ENCODE results near the gene TMEM252. TPM values are rescaled to one million over a fixed set of nuclear protein-coding genes. Genes with fewer than 3 reads are reported as not detected.

TMEM252 gene
- total and polyA plus RNA-seq, 2 donors (not counting 1 experiment from before 2014, with no cell fraction given) = not detected

DNA sequence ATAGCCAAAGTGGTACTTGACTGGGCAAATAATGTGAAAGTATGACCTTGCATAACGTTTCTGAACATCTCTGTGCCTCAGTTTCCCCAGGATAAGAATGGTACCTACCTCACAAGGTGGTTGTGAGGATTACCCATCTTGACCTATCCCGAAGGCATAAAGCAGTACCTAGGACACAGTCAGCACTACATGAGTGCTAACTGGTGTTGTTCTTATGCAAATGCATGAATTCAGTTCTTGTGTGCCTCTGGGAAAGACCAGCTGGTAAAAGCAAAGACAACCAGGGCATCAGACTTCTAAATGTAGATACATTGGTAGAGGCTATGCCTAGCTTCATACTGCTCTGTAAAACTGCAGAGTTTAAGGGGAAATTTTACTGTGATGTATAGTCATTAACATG lies 21.8 kb upstream of the TMEM252 start:
- Histone ChIP-seq H3K4me2 (replicated peaks; ENCODE audit: low read depth, low read length, poor library complexity, severe bottlenecking) (no peak overlapping the region), H3K79me2 (ENCODE audit: control insufficient read depth, insufficient read depth, low read length) (no peaks in the 10 kb centered on the region), H2AFZ (ENCODE audit: insufficient read depth, low read depth, low read length, poor library complexity, severe bottlenecking) (no peak overlapping the region), H4K20me1 (ENCODE audit: control insufficient read depth, insufficient read depth, low read length, poor library complexity, severe bottlenecking) (no peaks in the 10 kb centered on the region), H3K27me3 (replicated peaks in 1 of 4; ENCODE audit: control extremely low read depth in 1 of 4, control insufficient read depth in 3 of 4, insufficient read depth in 4 of 4, low read length in 3 of 4) (peaks cover 0 to 5% (median 0%) of the 10 kb centered on the region in 4 experiments), H3K27ac (ENCODE audit: low read length in 2 of 2) (no peak overlapping the region), H3K36me3 (replicated peaks in 1 of 2; ENCODE audit: control extremely low read depth in 1 of 2, control insufficient read depth in 1 of 2, extremely low read depth in 1 of 2, insufficient read depth in 2 of 2, low read length in 1 of 2) (no peaks in the 10 kb centered on the region), H3K9ac (ENCODE audit: low read length) (no peak overlapping the region), H3K4me1 (ENCODE audit: control insufficient read depth in 2 of 2, insufficient read depth in 2 of 2, low read length in 2 of 2) (peaks cover 13% of the 10 kb centered on the region in 2 donors), H3K4me3 (ENCODE audit: control extremely low read depth in 1 of 5, extremely low read depth in 1 of 5, insufficient read depth in 1 of 5, low read depth in 2 of 5, low read length in 4 of 5) (no peak overlapping the region), H3K9me3 (ENCODE audit: control extremely low read depth in 1 of 3, control insufficient read depth in 2 of 3, insufficient read depth in 1 of 3, low read length in 2 of 3) (no peaks in the 10 kb centered on the region)
- Mint-ChIP-seq H3K27ac (no peak overlapping the region), H3K4me1 (peaks cover 18% of the 10 kb centered on the region), H3K27me3 (peaks cover 10% of the 10 kb centered on the region), H3K9me3 (ENCODE audit: insufficient read depth) (no peaks in the 10 kb centered on the region), H3K4me3 (no peak overlapping the region)
- TF ChIP-seq, protein P1, sequence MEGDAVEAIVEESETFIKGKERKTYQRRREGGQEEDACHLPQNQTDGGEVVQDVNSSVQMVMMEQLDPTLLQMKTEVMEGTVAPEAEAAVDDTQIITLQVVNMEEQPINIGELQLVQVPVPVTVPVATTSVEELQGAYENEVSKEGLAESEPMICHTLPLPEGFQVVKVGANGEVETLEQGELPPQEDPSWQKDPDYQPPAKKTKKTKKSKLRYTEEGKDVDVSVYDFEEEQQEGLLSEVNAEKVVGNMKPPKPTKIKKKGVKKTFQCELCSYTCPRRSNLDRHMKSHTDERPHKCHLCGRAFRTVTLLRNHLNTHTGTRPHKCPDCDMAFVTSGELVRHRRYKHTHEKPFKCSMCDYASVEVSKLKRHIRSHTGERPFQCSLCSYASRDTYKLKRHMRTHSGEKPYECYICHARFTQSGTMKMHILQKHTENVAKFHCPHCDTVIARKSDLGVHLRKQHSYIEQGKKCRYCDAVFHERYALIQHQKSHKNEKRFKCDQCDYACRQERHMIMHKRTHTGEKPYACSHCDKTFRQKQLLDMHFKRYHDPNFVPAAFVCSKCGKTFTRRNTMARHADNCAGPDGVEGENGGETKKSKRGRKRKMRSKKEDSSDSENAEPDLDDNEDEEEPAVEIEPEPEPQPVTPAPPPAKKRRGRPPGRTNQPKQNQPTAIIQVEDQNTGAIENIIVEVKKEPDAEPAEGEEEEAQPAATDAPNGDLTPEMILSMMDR (IDR thresholded peaks at IDR 0.05) = no peak
- TF ChIP-seq EZH2 (IDR thresholded peaks at IDR 0.05; ENCODE audit: borderline replicate concordance, insufficient read depth, low read depth, low read length, poor library complexity, severe bottlenecking) = no peak
- no CpG with 5 or more reads among the region's 2 CpGs for WGBS (ENCODE audit: insufficient coverage)
- ChIA-PET POLR2A (no interaction called here), CTCF (interaction anchor here (1.0 to 1.6 kb wide), 6 partner anchors 12 to 440 kb away, joined by 3 to 8 read pairs (median 3); partner anchors contain the start of gene TMEM252)
- no peak for ATAC-seq (ENCODE audit: low read depth)
- intact Hi-C loops (cut with micrococcal nuclease) = loop anchor here (5.0 kb wide), 1 partner anchor 55 kb away; no protein-coding TSS in a partner anchor
- DNase-seq = no peak

DNA sequence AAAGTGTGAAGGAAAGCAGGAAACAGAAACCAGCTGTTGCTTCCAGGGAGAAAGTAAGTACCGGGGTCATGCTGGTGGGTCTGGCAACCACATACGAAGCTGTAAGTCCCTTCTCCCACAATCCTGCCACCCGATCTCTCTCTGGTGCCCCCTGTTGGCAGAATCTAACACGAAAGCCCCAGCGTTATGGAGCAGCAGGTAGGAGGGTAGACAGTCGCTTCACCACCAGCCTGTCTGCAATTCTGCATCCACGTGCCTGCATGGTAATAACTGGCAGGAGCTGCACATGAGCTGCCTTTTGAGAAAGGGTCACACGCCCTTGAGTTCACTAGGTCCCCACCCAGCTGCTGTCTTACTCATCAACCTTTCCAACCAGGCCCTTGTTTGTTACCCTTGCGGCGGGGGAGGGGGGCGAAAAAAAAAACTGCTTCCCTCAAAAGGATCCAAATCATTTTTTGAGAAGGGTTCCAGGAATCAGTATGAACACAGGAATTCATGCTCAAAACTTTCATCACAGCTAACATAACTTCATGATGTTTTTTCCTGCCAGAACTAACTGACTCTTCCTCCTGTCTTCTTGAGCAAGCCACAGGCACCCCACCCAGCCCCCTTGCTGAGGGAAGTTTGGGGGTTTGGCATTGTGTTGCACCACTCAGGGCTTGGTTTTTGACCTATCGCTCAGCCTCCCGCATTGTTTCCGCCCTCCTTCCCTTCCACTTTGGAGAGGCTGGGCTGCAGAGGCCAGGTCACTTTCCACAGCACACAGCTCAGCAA lies 19.6 kb upstream of the TMEM252 start:
- intact Hi-C loops (cut with micrococcal nuclease) = loop anchor here (5.0 kb wide), 1 partner anchor 53 kb away; no protein-coding TSS in a partner anchor
- H3K4me3 ChIP-seq (ENCODE audit: control extremely low read depth in 1 of 5, extremely low read depth in 1 of 5, insufficient read depth in 1 of 5, low read depth in 2 of 5, low read length in 4 of 5) = no peak overlapping the region
- H3K9me3 ChIP-seq (ENCODE audit: control extremely low read depth in 1 of 3, control insufficient read depth in 2 of 3, insufficient read depth in 1 of 3, low read length in 2 of 3) = no peaks in the 10 kb centered on the region
- peak overlapping the region; percentile 16 for H3K9ac ChIP-seq (ENCODE audit: low read length)
- Mint-ChIP-seq H3K9me3 (ENCODE audit: insufficient read depth) (no peaks in the 10 kb centered on the region), H3K4me1 (peaks cover 18% of the 10 kb centered on the region), H3K4me3 (peak overlapping the region; percentile 74), H3K27ac (no peak overlapping the region), H3K27me3 (peaks cover 10% of the 10 kb centered on the region)
- H3K4me2 ChIP-seq (replicated peaks; ENCODE audit: low read depth, low read length, poor library complexity, severe bottlenecking) = peak overlapping the region; percentile 61
- peak overlapping the region; percentile 52 for H2AFZ ChIP-seq (ENCODE audit: insufficient read depth, low read depth, low read length, poor library complexity, severe bottlenecking)
- H4K20me1 ChIP-seq (ENCODE audit: control insufficient read depth, insufficient read depth, low read length, poor library complexity, severe bottlenecking) = no peaks in the 10 kb centered on the region
- DNase-seq = peak; percentile 75
- peaks cover 13% of the 10 kb centered on the region in 2 donors for H3K4me1 ChIP-seq (ENCODE audit: control insufficient read depth in 2 of 2, insufficient read depth in 2 of 2, low read length in 2 of 2)
- H3K27ac ChIP-seq (ENCODE audit: low read length in 2 of 2) = no peak overlapping the region
- ATAC-seq (ENCODE audit: low read depth) = peak; percentile 76
- POLR2A ChIA-PET = no interaction called here
- H3K79me2 ChIP-seq (ENCODE audit: control insufficient read depth, insufficient read depth, low read length) = no peaks in the 10 kb centered on the region
- H3K36me3 ChIP-seq (replicated peaks in 1 of 2; ENCODE audit: control extremely low read depth in 1 of 2, control insufficient read depth in 1 of 2, extremely low read depth in 1 of 2, insufficient read depth in 2 of 2, low read length in 1 of 2) = no peaks in the 10 kb centered on the region
- WGBS (ENCODE audit: insufficient coverage) = 8% methylated on average over 10 of the region's 14 CpGs
- CTCF ChIA-PET = interaction anchor here (0.8 to 2.3 kb wide), 24 partner anchors 8 to 475 kb away, joined by 3 to 22 read pairs (median 5); partner anchors contain the start of genes FXN and TMEM252
- peaks cover 0 to 3% (median 0%) of the 10 kb centered on the region in 4 experiments for H3K27me3 ChIP-seq (replicated peaks in 1 of 4; ENCODE audit: control extremely low read depth in 1 of 4, control insufficient read depth in 3 of 4, insufficient read depth in 4 of 4, low read length in 3 of 4)
- TF ChIP-seq, protein P1 (IDR thresholded peaks at IDR 0.05) = peak; percentile 71
- TF ChIP-seq EZH2 (IDR thresholded peaks at IDR 0.05; ENCODE audit: borderline replicate concordance, insufficient read depth, low read depth, low read length, poor library complexity, severe bottlenecking) = no peak
